Eye (tissue), 1 donor: ENCODE measurements around the gene PAK5.
"Not testable (repeated sequence)": the region's sequence is repeated elsewhere in the genome, so short reads cannot be mapped to it uniquely, and the experiment has no call there.

Experiments
- DNase-seq: peaks from one replicate; pipeline ENCODE4 v3.0.0-alpha.2; 2015

Gene PAK5

DNA sequence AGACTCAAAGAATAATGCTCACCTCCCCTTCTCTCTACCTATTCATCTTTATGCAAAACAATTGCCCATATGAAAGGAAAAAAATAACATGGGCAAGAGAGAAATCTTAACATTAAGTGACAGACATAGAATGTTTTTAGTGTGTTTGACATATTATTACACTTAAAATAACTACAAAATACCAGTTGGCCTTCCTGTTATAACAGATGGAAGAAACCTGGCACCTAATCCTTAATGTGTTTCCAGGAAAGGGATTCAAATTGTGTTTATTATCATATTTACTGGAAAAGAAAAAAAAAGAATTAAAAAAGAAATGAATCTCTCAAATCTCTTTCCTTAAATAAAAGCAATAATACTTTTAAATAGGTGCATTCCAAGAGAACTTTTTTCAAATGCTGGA lies 165.9 kb downstream of the PAK5 start:
- DNase-seq, result no peak

- DNase-seq, result no peak
Measured at GRCh38 chr20:9672027-9672426, 166.8 kb downstream of the PAK5 start.

DNA sequence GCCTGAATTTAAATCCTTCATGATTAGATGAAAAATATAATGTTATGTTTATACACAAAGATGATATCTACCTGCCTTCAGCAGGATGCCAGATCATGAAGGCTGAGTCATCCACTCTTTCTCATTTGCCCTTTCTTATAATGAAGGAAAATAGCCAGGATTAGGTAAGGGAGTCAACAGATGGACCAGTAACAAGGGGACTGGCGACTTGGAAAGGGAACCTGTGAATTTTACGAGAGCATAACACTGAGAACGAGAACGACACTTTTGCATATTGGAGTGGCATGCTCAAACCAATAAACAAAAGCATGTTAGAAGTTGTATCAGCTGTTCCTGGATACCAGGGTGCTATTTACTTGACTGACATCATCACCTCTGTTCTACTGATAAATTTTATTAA lies 170.5 kb downstream of the PAK5 start:
- DNase-seq, result no peak

GRCh38 chr20:9663423-9663822 lies 175.5 kb downstream of the PAK5 start:
- DNase-seq, result no peak

- peak; percentile 59 for DNase-seq
Measured at GRCh38 chr20:9660236-9660868, 178.5 kb downstream of the PAK5 start.

DNA sequence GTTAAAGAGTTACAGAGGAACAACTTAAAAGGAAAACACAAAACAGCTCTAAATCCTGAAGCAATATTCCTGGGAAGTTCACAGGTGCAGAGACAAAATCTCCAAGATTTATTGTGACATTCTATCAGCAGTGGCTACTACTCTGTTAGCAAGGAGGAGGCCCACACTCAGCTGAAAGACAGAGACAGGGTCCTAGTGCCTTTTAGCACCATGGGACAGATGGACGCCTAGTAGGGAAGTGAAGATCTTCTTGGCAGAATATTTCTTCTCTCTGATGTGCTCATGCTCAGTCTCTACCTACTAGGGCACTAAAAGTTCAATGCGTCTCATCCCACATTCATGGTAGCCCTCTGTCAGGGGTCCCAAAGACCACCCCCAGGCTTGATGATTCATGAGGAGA lies 191.1 kb downstream of the PAK5 start:
- no peak for DNase-seq

DNA sequence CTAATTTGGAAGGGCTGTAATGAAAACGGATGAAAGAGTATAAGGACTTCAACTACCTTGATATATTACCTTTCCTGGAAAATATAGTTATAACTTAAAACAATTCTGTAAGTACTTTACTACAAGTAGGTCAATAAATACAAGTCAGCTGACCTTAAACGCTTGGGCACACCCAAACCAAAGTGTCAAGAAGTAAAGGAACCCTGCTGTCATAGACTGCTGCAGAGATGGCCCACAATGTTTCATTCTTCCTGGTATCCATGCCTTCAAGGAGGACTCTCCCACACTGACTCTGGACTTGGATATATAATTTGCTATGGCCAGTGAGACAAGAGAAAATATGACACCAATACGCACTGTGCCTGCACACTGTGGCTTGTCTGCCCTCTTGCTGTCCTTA lies 192.5 kb downstream of the PAK5 start:
- no peak for DNase-seq

DNA sequence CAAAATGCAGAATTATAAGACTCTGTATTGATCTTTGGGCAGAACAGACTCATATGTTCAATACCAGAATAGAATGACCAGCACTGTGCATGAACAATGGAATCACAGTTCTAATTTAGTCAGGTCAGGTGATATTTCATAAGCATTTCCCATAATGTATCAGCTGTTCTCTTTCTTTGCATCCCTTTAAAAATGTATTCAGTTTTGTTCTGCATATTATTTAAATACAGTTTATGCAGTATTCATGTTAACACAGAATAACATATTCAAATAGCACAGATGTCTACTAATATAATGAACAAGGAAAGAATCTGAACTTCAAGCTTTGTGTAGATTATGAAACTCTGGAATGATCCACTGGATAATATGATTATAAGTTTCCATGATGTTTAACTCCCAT lies 196.0 kb downstream of the PAK5 start:
- DNase-seq, result no peak

DNA sequence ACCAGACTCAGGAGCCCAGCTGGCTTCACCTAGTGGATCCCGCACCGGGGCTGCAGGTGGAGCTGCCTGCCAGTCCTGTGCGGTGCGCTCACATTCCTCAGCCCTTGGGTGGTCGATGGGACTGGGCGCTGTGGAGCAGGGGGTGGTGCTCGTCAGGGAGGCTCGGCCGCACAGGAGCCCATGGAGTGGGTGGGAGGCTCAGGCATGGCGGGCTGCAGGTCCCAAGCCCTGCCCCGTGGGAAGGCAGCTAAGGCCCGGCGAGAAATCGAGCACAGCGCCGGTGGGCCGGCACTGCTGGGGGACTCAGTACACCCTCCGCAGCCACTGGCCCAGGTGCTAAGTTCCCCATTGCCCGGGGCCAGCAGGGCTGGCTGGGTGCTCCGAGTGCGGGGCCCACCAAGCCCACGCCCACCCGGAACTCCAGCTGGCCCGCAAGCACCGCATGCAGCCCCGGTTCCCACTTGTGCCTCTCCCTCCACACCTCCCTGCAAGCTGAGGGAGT lies 197.3 kb downstream of the PAK5 start:
- not testable (repeated sequence) for DNase-seq

GRCh38 chr20:9637889-9638288 lies 201.0 kb downstream of the PAK5 start:
- DNase-seq, result no peak

DNA sequence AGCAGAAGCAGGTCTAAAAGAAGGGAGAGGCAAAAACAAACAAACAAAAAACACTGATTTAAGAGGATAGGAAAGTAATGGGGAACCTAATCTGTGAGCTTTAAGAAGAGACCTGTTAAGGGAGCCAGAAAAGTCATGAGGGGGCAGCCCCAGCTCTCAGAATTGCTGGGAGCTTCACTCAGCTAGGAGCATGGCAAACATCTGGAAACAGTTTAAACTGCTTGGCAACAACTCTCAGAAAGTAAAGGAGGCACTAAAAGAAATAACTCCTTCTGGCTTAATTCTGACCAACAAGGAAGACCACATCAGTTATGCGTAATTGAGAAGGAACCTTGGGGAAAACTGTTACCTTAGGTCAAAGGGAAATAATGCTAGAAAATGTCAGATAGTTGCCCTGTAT lies 203.1 kb downstream of the PAK5 start:
- DNase-seq, result no peak

DNA sequence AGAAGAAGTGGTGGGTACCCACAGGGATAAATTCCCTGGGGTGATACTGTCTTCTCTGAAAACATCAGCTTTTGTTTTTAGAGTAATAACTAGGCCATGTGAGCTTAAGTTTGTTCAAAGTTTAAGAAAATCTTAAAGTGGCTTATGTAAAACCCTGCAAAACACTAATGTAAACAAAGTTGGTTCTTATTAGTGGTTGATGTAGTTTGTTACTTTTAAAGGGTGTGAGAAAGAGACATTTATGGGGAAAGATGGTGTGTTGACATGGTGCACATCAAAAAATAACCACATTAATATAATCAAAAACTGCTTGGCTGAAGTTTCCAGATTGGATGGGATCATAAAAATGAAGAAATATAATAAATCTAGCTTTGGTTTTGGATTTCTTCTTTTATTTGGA lies 204.5 kb downstream of the PAK5 start:
- no peak for DNase-seq

- DNase-seq, result no peak
Measured at GRCh38 chr20:9632991-9633390, 205.9 kb downstream of the PAK5 start.

- no peak for DNase-seq
Measured at GRCh38 chr20:9632265-9632664, 206.6 kb downstream of the PAK5 start.

- no peak for DNase-seq
Measured at GRCh38 chr20:9630554-9630953, 208.3 kb downstream of the PAK5 start.

DNA sequence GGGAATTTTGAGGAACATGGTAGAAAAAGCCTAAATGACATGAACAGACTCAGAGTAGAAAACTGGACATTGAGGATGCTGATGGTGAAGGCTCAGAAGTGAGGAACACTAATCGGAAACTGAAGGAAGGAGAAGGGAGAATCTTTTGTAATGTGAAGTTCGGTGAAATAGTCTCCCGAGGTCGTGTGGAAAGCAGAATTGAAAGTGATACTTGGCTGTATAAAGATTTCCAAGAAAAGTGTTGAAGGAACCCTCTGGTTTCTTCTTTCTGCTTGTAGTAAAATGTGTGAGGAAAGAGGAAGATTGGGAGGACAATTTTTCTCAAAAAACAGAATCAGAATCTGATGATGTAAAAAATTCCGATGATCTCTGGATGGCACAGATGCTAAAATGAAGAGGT lies 209.0 kb downstream of the PAK5 start:
- DNase-seq, result no peak

DNA sequence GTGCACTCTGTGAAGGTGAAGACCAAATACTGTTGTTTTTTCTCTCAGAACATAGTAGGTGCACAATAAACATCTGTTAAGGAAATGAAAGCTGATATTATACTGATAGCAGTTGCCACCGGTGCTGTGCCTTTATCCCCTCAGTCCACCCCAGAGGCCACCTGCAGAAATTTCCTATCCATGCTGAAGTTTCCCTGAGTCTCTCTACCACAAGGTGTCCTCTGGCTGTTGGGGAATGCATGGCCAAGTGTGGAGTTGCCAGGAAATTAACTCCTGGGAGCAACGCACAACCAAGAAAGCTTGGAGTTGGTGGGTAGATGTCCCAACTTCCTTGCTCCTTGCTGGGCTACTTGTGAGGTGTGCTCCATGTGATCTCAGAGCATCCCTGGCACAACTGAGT lies 210.3 kb downstream of the PAK5 start:
- DNase-seq, result no peak

DNA sequence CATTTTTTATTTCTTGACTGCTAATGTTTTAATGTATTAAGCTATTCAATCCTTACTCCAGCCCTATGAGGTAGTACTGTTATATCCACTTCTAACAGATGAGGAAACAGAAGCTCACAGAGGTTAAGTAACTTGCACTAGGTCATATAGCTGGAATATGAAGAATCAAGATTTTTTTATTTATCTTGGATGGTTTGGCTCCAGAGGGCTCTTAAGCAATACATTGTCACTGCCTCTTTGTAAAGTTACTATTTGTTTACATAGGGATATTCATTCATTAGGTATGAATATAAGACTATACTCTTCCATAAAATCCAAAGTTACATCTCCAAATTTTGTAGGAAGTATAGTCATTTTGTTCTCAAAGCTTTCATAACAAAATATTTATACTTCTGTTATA lies 210.7 kb downstream of the PAK5 start:
- no peak for DNase-seq

DNA sequence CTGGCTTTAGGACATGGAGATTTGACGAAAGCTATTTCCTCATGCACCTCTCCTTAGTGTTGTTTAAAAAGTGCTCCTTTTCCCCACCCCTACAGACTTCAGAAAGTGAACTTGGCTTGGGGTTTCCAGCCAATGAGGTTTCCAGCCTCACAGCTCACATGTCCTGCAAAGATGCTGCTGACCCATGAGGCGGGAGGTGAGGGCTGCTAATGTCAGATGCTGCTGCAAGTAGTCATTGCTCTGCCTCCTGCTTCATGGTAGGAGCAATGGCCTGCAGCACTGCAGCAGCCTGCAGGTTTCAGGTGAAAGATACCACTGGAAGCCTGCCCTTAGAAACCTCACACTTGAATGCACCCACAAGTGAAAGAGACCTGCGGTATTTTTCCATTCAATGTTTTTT lies 211.7 kb downstream of the PAK5 start:
- DNase-seq, result no peak

- no peak for DNase-seq
Measured at GRCh38 chr20:9626357-9626756, 212.5 kb downstream of the PAK5 start.

GRCh38 chr20:9617940-9618339 lies 220.9 kb downstream of the PAK5 start:
- peak; percentile 66 for DNase-seq

DNA sequence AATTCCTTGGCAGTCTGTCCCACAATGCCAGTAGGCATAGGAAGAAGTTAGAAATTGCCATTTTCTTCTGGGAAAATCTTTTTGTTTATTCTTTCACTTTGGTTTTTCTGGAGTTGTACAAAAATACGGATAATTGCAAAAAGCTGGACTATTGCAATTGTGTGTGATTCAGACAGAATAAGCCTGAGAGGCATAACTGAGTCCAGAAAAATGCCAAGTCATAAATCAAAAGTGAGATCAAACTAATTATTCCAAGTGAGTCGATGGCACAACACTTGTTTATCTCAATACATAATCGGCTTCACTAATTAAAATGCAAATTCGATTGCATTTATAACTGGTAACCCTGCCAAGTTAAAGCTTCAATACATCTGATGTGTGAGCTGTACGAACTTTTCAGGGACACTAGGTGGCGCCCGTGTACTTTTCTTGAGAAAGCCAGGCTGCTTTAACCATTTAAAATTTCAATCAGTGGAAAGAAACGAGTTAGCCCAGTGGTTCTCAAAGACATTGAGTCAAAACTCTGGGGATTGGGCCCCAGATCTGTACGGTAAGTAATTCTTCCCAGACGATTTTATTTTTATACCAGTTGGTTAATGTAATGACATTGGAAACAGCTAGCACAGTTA lies 221.9 kb downstream of the PAK5 start:
- DNase-seq, result peak; percentile 90

DNA sequence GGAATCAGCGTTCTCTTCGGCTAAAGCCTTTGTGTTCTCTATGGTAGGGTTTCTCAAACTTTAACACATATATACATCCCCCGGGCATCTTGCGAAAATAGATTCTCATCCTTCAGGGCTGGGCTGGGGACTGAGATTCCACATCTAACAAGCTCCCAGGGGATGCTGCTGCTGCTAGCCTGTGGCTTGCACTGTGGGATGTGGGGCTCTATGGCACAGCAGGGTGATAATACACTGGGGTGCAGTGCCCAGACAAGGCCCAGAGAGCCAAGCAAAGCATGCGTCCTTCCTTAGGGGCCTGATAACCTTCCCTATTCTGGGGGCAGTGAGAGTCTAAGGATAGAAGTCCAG lies 222.4 kb downstream of the PAK5 start:
- DNase-seq, result no peak

- no peak for DNase-seq
Measured at GRCh38 chr20:9615766-9616454, 223.0 kb downstream of the PAK5 start.

DNA sequence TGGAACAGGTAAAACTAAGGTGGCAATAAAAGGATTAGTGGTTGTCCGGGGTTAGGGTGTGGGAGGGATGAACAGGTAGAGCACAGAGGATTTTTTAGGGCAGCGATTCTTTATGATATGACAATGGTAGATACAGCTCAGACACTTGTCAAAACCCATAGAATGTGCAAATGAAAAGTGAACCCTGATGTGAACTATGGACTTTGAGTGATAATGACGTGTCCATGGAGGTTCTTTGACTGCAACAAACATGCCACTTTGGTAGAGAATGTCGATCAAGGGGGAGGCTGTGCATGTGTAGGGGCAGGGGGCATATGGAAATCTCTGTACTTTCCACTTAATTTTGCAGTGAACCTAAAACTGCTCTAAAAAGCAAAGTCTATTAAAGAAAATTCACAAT lies 223.8 kb downstream of the PAK5 start:
- DNase-seq, result no peak
